Activated CD4-positive, alpha-beta T cell treated with anti-CD3 and anti-CD28 coated beads, Interleukin-10, Interleukin-2, amounts not matched to agents 100 ng/mL and 50 ng/mL, durations not matched to agents 16 hours and 8 hours (primary cell): ENCODE measurements around the gene ZIM2.
"Not testable (repeated sequence)": the region's sequence is repeated elsewhere in the genome, so short reads cannot be mapped to it uniquely, and the experiment has no call there.

Source experiments
- DNase-seq: peaks from one replicate; pipeline ENCODE4 v3.0.0-alpha.2; 2020

The ZIM2 gene

GRCh38 chr19:56840451-56841192 lies at the start of gene ZIM2, which contains the start of gene PEG3:
TSS of gene ZIM2 (minus strand) at chr19:56840726. CDS start at chr19:56824277, 16,449 bp downstream.
TSS of gene PEG3 (minus strand) at chr19:56840726. CDS start at chr19:56824655, 16,071 bp downstream.
- DNase-seq, result no peak

DNA sequence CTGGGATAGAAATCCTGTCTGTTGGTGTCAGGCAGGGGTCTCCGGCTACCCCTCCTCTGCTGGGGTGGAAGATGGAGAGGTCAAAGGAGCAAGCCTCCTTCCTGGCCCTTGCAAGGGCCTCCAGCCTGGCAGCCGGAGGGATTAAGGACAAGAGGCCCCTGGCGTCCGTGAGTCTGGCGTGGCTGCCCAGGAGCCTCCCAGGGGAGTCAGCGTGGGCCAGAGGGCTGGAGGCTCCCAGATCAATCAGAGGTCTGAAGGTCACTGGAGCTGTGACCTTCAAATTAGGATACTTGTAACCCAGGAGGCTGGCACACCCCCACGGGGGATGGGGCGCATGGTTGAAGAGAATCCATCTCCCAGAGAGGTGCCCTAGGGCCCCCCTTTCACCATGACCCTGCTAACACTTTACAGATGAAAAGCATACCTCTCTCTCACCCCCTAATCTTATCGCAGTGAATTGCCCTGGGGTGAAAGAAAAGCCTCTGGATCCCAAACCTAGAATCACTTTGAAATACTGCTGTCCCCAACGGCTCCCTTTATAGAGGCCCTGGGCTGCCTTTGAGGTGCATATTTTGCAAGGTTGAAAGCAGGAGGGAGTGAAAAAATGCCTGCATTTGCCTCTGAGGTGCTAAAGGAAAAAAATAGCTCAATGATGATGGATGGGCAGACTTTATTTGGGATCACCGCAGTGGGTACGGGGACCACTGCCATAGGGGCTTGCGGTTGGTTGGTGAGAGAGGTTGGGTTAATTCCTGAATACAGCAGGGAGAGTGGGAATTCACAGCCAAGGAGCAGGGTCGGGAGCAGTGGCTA lies 44.9 kb upstream of the ZIM2 start:
- DNase-seq, result no peak

DNA sequence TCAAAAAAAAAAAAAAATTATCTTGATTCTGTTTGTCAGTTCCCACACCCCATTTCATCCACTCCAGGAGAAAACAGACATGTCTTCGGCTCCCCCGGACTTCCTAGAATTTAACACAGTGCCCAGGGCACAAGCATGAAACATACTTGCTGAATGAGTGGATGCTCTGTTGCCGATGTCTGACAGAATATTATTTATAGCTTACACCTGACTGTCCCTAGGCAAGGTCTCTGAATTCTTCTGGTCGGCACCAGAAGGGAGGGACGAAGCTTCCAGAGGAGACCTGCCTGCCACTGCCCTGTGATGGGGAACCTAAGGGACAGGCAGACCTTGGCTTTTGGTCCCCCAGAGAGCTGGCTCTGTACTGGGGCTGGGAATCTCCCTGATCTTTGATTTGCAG lies 43.9 kb upstream of the ZIM2 start:
- no peak for DNase-seq

DNA sequence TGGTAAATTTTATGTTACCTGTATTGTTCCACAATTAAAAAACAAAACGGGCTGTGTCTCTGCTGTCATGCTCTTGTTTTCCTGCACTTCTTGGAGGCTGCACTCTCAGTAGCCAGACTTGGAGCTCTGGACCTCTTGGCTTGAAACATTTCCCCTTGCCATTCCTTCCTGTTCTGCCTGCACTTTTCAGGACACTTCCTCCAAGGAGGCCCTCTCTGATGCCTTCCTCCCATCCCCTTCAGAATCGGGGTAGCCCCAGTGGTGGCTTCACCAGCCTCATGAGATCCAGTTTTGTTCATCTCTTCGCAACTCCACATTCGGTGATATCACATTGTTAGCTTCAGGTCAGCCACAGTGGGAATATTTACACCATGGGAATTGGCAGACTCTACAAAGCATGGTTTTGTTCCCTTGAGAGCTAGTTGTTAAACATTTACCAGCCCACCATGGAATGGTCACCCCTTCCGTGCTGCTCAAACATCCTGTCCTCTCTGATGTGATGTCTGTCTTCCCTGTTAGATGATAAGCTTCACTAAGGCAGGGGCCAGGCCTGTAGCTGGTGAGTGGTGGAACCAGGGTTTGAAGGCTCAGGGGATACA lies 40.2 kb upstream of the ZIM2 start:
- no peak for DNase-seq

DNA sequence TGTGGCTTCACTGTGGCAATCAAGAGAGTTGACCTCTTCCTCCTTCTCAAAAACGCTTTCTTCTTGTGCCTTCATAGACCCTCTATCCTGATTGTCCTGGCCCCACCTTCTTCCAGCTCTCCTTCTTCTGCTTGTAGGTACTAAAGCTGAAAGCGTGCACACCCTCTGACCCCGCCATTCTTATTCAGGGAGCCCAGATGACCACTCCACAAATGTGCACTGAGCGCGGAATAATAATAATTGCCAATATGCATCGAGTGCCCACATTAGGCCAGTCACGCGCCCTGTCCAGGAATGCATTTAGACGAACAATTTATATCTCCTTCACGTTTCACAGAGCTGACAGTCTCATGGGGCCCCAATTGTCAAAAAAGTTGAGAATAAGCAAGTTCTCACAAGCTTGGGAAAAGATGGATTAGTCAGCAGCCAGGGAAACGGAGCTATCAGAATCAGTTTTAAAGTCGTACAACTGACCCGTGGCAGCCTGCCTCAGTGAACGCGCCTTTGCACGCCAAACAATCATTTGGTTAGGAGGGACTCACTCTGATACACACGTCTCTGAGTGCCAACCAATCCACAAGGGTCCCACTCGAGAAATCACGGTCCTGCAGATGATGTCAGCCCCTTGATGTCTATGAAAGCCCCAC lies 36.7 kb upstream of the ZIM2 start:
- no peak for DNase-seq

GRCh38 chr19:56875717-56876116 lies 35.2 kb upstream of the ZIM2 start:
- no peak for DNase-seq

GRCh38 chr19:56874530-56874929 lies 34.0 kb upstream of the ZIM2 start:
- no peak for DNase-seq

DNA sequence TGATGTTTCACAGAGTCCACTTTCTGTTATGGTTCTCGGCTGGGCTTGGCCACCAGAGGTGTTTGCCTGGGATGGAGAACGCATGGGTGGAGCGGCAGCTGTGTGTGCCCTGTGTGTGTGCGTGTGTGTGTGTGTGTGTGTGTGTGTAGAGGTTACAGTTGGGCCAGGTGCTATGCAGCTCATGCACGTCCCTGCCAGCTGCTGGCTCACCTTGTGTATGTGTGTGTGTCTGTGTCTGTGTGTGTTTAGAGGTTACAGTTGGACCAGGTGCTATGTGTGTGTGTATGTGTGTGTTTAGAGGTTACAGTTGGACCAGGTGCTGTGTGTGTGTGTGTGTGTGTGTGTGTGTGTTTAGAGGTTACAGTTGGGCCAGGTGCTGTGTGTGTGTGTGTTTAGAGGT lies 33.0 kb upstream of the ZIM2 start:
- DNase-seq, result no peak

- DNase-seq, result no peak
Observed at GRCh38 chr19:56869886-56870285, 29.4 kb upstream of the ZIM2 start.

- no peak for DNase-seq
Observed at GRCh38 chr19:56868446-56868845, 27.9 kb upstream of the ZIM2 start.

DNA sequence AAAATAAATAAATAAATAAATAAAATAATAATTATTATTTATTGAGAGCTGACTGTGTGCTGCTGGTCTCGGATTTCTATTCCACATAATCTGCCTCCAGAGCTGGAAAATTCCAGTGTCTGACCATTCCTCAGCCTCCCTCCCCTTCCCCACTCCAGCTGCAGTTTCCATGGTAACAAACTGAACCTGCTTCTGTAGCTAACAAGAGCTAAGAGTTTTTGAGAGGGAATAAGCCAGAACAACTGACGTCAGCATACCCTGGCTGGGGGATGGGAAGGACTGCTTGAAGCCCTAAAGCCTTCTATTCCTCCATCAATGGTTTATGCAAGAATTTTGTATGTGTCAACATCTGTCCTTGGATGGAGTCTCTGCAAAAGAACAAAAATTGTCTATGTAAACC lies 26.0 kb upstream of the ZIM2 start:
- no peak for DNase-seq

DNA sequence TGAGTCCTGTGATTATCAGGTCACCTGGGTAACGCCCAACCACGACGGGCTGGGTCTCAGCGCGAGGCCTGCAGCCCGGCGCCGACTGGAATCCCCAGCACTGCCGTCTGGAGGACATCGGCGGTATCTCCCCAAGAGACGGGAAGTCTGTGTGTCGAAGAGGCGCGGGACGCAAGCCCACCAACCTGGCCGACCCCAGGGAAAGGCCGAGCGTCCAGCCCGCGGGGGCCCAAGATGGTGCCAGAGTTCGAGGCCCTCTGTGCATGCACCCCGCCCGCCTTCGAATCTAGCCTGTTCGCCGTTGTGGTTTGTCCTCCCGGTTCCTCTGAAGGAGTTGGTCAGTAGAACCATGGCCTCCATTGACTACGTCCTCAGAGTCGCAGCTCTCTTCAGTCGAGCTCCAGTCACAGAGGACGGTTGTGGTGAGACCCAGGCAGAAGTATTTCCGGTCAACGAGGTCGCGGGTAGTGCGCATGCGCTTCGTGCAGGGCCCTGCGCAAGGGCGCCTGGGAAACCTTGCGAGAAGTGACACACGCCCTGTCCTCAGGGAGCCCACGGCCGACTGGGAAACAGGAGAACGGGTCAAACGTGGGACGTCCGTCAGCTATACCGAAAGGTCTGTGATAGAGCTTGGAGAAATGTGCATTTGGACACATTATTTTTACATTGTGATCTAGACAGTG lies 24.1 kb upstream of the ZIM2 start:
- DNase-seq, result no peak

DNA sequence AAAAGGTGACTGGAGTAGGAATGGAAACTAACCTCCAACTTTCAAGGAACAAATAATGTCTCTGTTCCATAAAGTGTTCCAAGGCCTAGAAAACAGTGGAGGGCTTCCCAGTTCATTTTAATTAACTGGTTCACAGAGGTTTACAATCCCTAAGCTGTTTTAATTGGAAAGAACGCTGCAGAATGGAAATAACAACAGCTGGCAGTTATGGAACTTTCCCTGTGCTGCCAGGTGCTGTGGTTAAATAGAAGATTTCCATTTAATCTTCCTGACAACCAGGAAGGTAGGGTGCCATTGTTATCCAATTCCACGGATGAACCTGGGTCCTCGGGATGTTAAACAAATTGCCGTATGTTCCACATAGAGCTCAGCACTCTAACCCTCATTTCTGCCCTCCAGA lies 22.2 kb upstream of the ZIM2 start:
- no peak for DNase-seq

DNA sequence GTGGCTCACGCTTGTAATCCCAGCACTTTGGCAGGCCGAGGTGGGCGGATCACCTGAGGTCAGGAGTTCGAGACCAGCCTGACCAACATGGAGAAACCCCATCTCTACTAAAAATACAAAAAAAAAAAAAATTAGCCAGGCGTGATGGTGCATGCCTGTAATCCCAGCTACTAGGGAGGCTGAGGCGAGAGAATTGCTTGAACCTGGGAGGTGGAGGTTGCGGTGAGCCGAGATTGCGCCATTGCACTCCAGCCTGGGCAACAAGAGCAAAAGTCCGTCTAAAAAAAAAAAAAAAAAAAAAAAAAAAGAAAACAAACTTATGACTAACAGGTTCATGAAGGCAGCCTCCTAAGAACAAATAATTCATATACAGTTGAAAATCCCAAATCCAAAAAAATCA lies 19.9 kb upstream of the ZIM2 start:
- DNase-seq, result not testable (repeated sequence)

DNA sequence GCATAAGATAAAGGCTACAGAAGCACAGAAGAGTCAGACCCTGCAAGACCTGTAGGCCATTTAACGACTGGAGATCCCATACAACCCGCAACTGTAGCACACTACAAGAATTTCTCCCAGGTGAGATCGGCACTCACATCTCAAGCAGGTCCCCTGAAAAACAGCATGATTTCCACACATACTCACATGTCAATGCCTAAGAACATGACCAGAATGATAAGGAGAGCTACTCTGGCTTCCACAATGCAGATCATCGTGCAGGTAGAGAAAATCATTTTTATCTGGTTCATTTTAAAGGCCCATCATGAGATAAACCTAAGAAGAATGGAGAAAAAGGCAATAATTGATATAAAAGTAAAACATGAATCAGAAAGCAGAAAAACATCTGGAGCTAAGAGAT lies 17.5 kb upstream of the ZIM2 start:
- no peak for DNase-seq

DNA sequence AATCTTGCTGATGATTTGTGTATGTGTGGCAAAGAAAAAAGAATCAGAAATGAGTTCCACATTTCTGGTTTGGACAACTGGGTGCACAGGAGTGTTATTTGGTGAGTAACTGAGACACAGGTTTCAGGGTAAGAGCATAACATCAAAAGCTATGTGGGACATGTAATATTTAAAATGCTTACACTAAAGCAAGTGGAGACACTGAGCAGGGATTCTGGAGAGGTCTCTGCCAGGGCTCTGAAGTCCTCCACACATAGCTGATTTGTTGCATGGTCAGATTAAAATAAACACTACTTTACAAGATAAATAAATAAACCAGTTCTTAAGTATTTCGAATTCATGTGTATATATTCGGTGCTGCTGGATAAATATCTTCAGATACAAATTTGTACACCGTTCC lies 16.3 kb upstream of the ZIM2 start:
- no peak for DNase-seq

DNA sequence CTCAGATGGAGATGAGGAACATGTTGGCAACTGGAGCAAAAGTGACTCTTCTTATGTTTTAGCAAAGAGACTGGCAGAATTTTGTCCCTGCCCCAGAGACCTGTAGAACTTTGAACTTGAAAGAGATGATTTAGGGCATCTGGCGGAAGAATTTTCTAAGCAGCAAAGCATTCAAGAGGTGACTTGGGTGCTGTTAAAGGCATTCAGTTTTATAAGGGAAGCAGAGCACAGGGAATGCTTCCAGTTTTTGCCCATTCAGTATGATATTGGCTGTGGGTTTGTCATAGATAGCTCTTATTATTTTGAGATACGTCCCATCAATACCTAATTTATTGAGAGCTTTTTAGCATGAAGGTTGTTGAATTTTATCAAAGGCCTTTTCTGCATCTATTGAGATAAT lies 11.8 kb upstream of the ZIM2 start:
- not testable (repeated sequence) for DNase-seq

- DNase-seq, result no peak
Observed at GRCh38 chr19:56848166-56848565, 7.6 kb upstream of the ZIM2 start.

- DNase-seq, result no peak
Observed at GRCh38 chr19:56842412-56842811, 1.9 kb upstream of the ZIM2 start.

DNA sequence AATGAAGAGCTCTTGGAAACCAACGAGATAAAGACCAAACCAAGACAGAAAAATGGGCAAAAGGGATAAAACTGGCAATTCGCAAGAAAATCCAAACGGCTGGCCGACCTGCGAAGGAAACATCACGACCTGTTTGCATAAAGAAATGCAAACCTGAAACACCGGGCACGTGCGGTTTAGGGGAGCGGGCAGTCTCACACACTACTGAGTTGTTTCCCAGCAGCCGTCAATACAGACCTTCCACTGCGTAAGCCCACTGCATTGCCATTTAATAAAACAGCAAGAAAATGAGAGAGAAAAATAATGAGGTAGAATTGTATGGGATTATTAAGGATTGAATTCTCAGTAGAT lies 642 bp upstream of the ZIM2 start:
- no peak for DNase-seq

GRCh38 chr19:56839652-56840450 lies 675 bp downstream of the ZIM2 start:
- no peak for DNase-seq
